ENCODE data around the gene CRBN. TPM values are rescaled to one million over a fixed set of nuclear protein-coding genes. Genes with fewer than 3 reads are reported as not detected.

CRBN gene
- total and polyA plus RNA-seq, 4 donors, result 28.3 to 68.5 (median 46.9) TPM

- Histone ChIP-seq H3K4me1 (ENCODE audit: control insufficient read depth in 1 of 2, insufficient read depth in 2 of 2, low read length in 2 of 2) (no peaks in the 10 kb centered on the region), H3K9me3 (ENCODE audit: control insufficient read depth, low read length) (no peaks in the 10 kb centered on the region), H3K27me3 (ENCODE audit: control insufficient read depth in 1 of 2, insufficient read depth in 2 of 2, low read length in 1 of 2) (no peaks in the 10 kb centered on the region), H3K4me3 (ENCODE audit: low read length in 2 of 2) (no peak overlapping the region), H3K36me3 (ENCODE audit: control insufficient read depth in 1 of 2, insufficient read depth in 2 of 2, low read length in 1 of 2) (no peaks in the 10 kb centered on the region), H3K27ac (ENCODE audit: low read depth in 1 of 2, low read length in 2 of 2) (no peak overlapping the region)
- ATAC-seq (ENCODE audit: low FRiP score), result no peak
- WGBS, 2 donors, result 80 to 85% methylated on average over 6 of the region's 6 CpGs
- no peak for DNase-seq
- intact Hi-C loops (cut with DNase I), result no loop called here
Measured at GRCh38 chr3:3101660-3102458, 77.6 kb downstream of the CRBN start.

Other genes with a start within 250 kb of the CRBN start
- gene IL5RA, start 69.3 kb downstream of the CRBN start, total RNA-seq, result under 1 TPM in 1 of 2 donors, not detected in 1; 0.18 TPM
- not detected for gene IL5RA, start 69.3 kb downstream of the CRBN start, polyA plus RNA-seq
- gene TRNT1, start 52.8 kb downstream of the CRBN start, total RNA-seq, result 10 to 100 TPM; 25.8 to 30.0 TPM
- gene TRNT1, start 52.8 kb downstream of the CRBN start, polyA plus RNA-seq, result 10 to 100 TPM in 1 of 2 donors, 1 to 10 TPM in 1; 8.6 to 17.7 TPM

All from aorta (tissue), 5 donors.